ENCODE results near the gene CNOT6.

GRCh38 chr5:180592176-180592575, 98.0 kb downstream of the CNOT6 start:
- TF ChIP-seq POLR2AphosphoS5 (IDR thresholded peaks at IDR 0.05; ENCODE audit: low read depth, low read length) (no peak), POU2F2 (IDR thresholded peaks at IDR 0.05; ENCODE audit: low read depth, low read length) (no peak), TAF1 (IDR thresholded peaks at IDR 0.05; ENCODE audit: low read depth, low read length) (no peak), POLR2A (IDR thresholded peaks at IDR 0.05; ENCODE audit: low read depth, low read length) (no peak)

Measured in GM12891 (cell line).